ENCODE measurements around the gene BATF. TPM values are rescaled to one million over a fixed set of nuclear protein-coding genes. Genes with fewer than 3 reads are reported as not detected.

The BATF gene
- total RNA-seq, 1 experiment from 2014 or later = 0.69 TPM

DNA sequence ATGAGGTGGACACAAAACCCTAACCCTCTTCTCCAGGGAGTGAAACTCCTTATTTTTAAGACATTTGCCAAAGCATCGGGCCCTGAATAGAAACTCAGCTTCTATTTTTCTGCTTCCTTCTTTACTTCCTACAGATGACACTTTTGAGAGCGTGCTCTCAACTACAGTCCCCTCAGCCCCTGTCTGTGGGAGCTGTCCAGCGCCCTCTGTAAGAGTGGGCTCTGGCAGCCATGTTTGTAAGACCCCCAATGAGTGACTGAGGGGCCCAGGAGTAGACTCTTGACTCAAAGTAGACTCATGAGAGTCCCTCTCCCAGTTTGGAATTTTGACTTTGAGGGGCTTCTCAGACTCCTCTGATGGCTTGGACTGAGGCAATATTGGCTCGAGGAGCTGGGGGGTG lies 25.5 kb upstream of the BATF start:
- no TSS peak for BruUV-seq (replicated peaks)
- no peak overlapping the region for H3K27ac ChIP-seq (ENCODE audit: low read depth, low read length)
- ChIA-PET RAD21 (ENCODE audit: low non-redundant PET in 1 of 2, low total read pairs in 2 of 2, uncharacterized antibody in 2 of 2, unreplicated experiment in 2 of 2) (no interaction called here), CTCF (no interaction called here), POLR2A (no interaction called here)
- TF ChIP-seq, protein P1, sequence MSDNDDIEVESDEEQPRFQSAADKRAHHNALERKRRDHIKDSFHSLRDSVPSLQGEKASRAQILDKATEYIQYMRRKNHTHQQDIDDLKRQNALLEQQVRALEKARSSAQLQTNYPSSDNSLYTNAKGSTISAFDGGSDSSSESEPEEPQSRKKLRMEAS (IDR thresholded peaks at IDR 0.05) = no peak
- TF ChIP-seq, protein P2, sequence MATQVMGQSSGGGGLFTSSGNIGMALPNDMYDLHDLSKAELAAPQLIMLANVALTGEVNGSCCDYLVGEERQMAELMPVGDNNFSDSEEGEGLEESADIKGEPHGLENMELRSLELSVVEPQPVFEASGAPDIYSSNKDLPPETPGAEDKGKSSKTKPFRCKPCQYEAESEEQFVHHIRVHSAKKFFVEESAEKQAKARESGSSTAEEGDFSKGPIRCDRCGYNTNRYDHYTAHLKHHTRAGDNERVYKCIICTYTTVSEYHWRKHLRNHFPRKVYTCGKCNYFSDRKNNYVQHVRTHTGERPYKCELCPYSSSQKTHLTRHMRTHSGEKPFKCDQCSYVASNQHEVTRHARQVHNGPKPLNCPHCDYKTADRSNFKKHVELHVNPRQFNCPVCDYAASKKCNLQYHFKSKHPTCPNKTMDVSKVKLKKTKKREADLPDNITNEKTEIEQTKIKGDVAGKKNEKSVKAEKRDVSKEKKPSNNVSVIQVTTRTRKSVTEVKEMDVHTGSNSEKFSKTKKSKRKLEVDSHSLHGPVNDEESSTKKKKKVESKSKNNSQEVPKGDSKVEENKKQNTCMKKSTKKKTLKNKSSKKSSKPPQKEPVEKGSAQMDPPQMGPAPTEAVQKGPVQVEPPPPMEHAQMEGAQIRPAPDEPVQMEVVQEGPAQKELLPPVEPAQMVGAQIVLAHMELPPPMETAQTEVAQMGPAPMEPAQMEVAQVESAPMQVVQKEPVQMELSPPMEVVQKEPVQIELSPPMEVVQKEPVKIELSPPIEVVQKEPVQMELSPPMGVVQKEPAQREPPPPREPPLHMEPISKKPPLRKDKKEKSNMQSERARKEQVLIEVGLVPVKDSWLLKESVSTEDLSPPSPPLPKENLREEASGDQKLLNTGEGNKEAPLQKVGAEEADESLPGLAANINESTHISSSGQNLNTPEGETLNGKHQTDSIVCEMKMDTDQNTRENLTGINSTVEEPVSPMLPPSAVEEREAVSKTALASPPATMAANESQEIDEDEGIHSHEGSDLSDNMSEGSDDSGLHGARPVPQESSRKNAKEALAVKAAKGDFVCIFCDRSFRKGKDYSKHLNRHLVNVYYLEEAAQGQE (IDR thresholded peaks at IDR 0.05; ENCODE audit: low read depth) = peak; percentile 19
- H3K4me2 ChIP-seq (ENCODE audit: low read length) = no peak overlapping the region
- H3K9ac ChIP-seq (ENCODE audit: low read length) = no peak overlapping the region
- no peaks in the 10 kb centered on the region for H3K27me3 ChIP-seq (ENCODE audit: insufficient read depth, low read length)
- ATAC-seq = no peak
- H3K4me3 ChIP-seq (replicated peaks in 1 of 2; ENCODE audit: low read depth in 1 of 2, low read length in 2 of 2) = no peak overlapping the region
- no peaks in the 10 kb centered on the region for H3K9me3 ChIP-seq (ENCODE audit: control insufficient read depth in 1 of 2, insufficient read depth in 1 of 2, low read depth in 1 of 2, low read length in 2 of 2)
- no peaks in the 10 kb centered on the region for H4K20me1 ChIP-seq (ENCODE audit: insufficient read depth)
- no peaks in the 10 kb centered on the region for H3K9me2 ChIP-seq (ENCODE audit: insufficient read depth)
- H3K4me1 ChIP-seq (ENCODE audit: control insufficient read depth in 1 of 2, insufficient read depth in 2 of 2, low read length in 2 of 2) = no peaks in the 10 kb centered on the region
- intact Hi-C loops (cut with micrococcal nuclease) = no loop called here
- H2AFZ ChIP-seq (ENCODE audit: low read depth, low read length, poor library complexity, severe bottlenecking) = no peak overlapping the region
- no peak for DNase-seq (ENCODE audit: low read depth, low spot score)
- no peaks in the 10 kb centered on the region for H3K79me2 ChIP-seq (ENCODE audit: insufficient read depth, low read length)
- no peaks in the 10 kb centered on the region for H3K36me3 ChIP-seq (ENCODE audit: control insufficient read depth in 1 of 2, insufficient read depth in 2 of 2, low read length in 2 of 2)

DNA sequence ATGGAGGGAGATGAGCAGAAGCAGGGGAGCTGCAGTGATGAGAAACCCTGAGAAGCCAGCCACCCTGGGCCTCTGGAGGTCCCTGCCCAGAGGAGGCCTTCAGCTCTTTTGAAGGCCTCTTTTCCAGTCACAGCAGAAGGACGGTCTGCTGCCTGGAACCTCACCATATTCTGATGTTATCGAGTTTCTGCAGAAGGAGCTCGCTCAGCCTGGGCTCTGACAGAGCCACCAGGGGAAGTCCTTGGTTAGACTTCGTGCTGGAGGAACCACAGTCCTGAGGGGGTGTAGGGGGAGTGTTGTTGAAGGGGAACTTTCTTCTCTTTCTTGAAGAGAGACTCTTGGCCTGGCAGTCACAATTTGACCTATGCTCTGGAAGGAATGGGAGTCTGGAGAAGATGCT lies 25.1 kb upstream of the BATF start:
- no peaks in the 10 kb centered on the region for H3K27me3 ChIP-seq (ENCODE audit: insufficient read depth, low read length)
- H3K9ac ChIP-seq (ENCODE audit: low read length) = no peak overlapping the region
- H3K36me3 ChIP-seq (ENCODE audit: control insufficient read depth in 1 of 2, insufficient read depth in 2 of 2, low read length in 2 of 2) = no peaks in the 10 kb centered on the region
- CTCF ChIA-PET = no interaction called here
- POLR2A ChIA-PET = no interaction called here
- no peaks in the 10 kb centered on the region for H3K9me2 ChIP-seq (ENCODE audit: insufficient read depth)
- no peak overlapping the region for H3K4me3 ChIP-seq (replicated peaks in 1 of 2; ENCODE audit: low read depth in 1 of 2, low read length in 2 of 2)
- RAD21 ChIA-PET (ENCODE audit: low non-redundant PET in 1 of 2, low total read pairs in 2 of 2, uncharacterized antibody in 2 of 2, unreplicated experiment in 2 of 2) = no interaction called here
- H3K27ac ChIP-seq (ENCODE audit: low read depth, low read length) = no peak overlapping the region
- H3K9me3 ChIP-seq (ENCODE audit: control insufficient read depth in 1 of 2, insufficient read depth in 1 of 2, low read depth in 1 of 2, low read length in 2 of 2) = no peaks in the 10 kb centered on the region
- no peak for ATAC-seq
- H3K4me2 ChIP-seq (ENCODE audit: low read length) = no peak overlapping the region
- H3K79me2 ChIP-seq (ENCODE audit: insufficient read depth, low read length) = no peaks in the 10 kb centered on the region
- no TSS peak for BruUV-seq (replicated peaks)
- no peak for DNase-seq (ENCODE audit: low read depth, low spot score)
- no peak overlapping the region for H2AFZ ChIP-seq (ENCODE audit: low read depth, low read length, poor library complexity, severe bottlenecking)
- TF ChIP-seq ZFX (IDR thresholded peaks at IDR 0.05) (no peak), EGR1 (IDR thresholded peaks at IDR 0.05; ENCODE audit: low read depth) (no peak), JUND (IDR thresholded peaks at IDR 0.05) (no peak), RAD21 (IDR thresholded peaks at IDR 0.05; ENCODE audit: low read depth) (no peak), EZH2phosphoT487 (IDR thresholded peaks at IDR 0.05; ENCODE audit: borderline replicate concordance) (no peak)
- TF ChIP-seq, protein P3, sequence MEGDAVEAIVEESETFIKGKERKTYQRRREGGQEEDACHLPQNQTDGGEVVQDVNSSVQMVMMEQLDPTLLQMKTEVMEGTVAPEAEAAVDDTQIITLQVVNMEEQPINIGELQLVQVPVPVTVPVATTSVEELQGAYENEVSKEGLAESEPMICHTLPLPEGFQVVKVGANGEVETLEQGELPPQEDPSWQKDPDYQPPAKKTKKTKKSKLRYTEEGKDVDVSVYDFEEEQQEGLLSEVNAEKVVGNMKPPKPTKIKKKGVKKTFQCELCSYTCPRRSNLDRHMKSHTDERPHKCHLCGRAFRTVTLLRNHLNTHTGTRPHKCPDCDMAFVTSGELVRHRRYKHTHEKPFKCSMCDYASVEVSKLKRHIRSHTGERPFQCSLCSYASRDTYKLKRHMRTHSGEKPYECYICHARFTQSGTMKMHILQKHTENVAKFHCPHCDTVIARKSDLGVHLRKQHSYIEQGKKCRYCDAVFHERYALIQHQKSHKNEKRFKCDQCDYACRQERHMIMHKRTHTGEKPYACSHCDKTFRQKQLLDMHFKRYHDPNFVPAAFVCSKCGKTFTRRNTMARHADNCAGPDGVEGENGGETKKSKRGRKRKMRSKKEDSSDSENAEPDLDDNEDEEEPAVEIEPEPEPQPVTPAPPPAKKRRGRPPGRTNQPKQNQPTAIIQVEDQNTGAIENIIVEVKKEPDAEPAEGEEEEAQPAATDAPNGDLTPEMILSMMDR (IDR thresholded peaks at IDR 0.05 in 2 of 3, conservative IDR thresholded peaks at IDR 0.05 in 1 of 3; ENCODE audit: borderline replicate concordance in 1 of 3, insufficient read depth in 1 of 3, low read depth in 2 of 3, low read length in 2 of 3) = no peak
- TF ChIP-seq, protein P2 (IDR thresholded peaks at IDR 0.05; ENCODE audit: low read depth) = no peak
- no peaks in the 10 kb centered on the region for H4K20me1 ChIP-seq (ENCODE audit: insufficient read depth)
- intact Hi-C loops (cut with micrococcal nuclease) = no loop called here
- H3K4me1 ChIP-seq (ENCODE audit: control insufficient read depth in 1 of 2, insufficient read depth in 2 of 2, low read length in 2 of 2) = no peaks in the 10 kb centered on the region
